Measurements from ENCODE around the gene STX18. TPM values are rescaled to one million over a fixed set of nuclear protein-coding genes. Genes with fewer than 3 reads are reported as not detected.

The STX18 gene
- total and polyA plus RNA-seq, 2 experiments from 2014 or later: 15.9 to 18.1 TPM

- no peak overlapping the region for H2AFZ ChIP-seq
- no peak for ATAC-seq
- TF ChIP-seq JUNB (IDR thresholded peaks at IDR 0.05; ENCODE audit: unreplicated experiment) (no peak), STAT1 (IDR thresholded peaks at IDR 0.05; ENCODE audit: unreplicated experiment) (no peak), NANOG (IDR thresholded peaks at IDR 0.05; ENCODE audit: borderline replicate concordance) (no peak)
- Mint-ChIP-seq H3K4me1 (peaks cover 12% of the 10 kb centered on the region), H3K4me3 (no peak overlapping the region), H3K27ac (no peak overlapping the region), H3K9me3 (no peaks in the 10 kb centered on the region), H3K36me3 (ENCODE audit: low read depth) (no peaks in the 10 kb centered on the region), H3K27me3 (ENCODE audit: insufficient read depth, low read depth, poor library complexity) (peaks cover 2% of the 10 kb centered on the region)
- H3K27ac ChIP-seq (ENCODE audit: low read depth): no peak overlapping the region
- H3K4me1 ChIP-seq (ENCODE audit: insufficient read depth): peaks cover 11% of the 10 kb centered on the region
- H3K4me2 ChIP-seq: no peak overlapping the region
- H3K9me2 ChIP-seq (ENCODE audit: insufficient read depth): no peaks in the 10 kb centered on the region
- H3K79me2 ChIP-seq (replicated peaks; ENCODE audit: insufficient read depth): peaks cover 6% of the 10 kb centered on the region; the same call in 1 of the 2 replicates
- no peaks in the 10 kb centered on the region for H3F3A ChIP-seq (replicated peaks; ENCODE audit: low read depth)
- no peak overlapping the region for H3K4me3 ChIP-seq
- no peak for DNase-seq (ENCODE audit: low spot score)
- no peaks in the 10 kb centered on the region for H4K20me1 ChIP-seq (replicated peaks; ENCODE audit: insufficient read depth)
- H3K36me3 ChIP-seq (ENCODE audit: insufficient read depth): no peaks in the 10 kb centered on the region
- no peaks in the 10 kb centered on the region for H3K27me3 ChIP-seq (ENCODE audit: insufficient read depth)
Measured at GRCh38 chr4:4491396-4491893, 50.4 kb downstream of the STX18 start.

GRCh38 chr4:4490816-4491215 is 51.0 kb downstream of the STX18 start:
- Mint-ChIP-seq H3K27me3 (ENCODE audit: insufficient read depth, low read depth, poor library complexity) (peaks cover 2% of the 10 kb centered on the region), H3K4me3 (no peak overlapping the region), H3K9me3 (no peaks in the 10 kb centered on the region), H3K36me3 (ENCODE audit: low read depth) (no peaks in the 10 kb centered on the region), H3K4me1 (peaks cover 9% of the 10 kb centered on the region), H3K27ac (no peak overlapping the region)
- Histone ChIP-seq H2AFZ (no peak overlapping the region), H3K36me3 (ENCODE audit: insufficient read depth) (no peaks in the 10 kb centered on the region), H3K4me2 (no peak overlapping the region), H3K4me1 (ENCODE audit: insufficient read depth) (peaks cover 9% of the 10 kb centered on the region; the same call in 1 of the 2 replicates), H3K27ac (ENCODE audit: low read depth) (no peak overlapping the region), H3K9me2 (ENCODE audit: insufficient read depth) (no peaks in the 10 kb centered on the region), H3K4me3 (no peak overlapping the region), H3F3A (replicated peaks; ENCODE audit: low read depth) (no peaks in the 10 kb centered on the region), H3K27me3 (ENCODE audit: insufficient read depth) (no peaks in the 10 kb centered on the region), H3K79me2 (replicated peaks; ENCODE audit: insufficient read depth) (peaks cover 6% of the 10 kb centered on the region; the same call in 1 of the 2 replicates), H4K20me1 (replicated peaks; ENCODE audit: insufficient read depth) (0 out of 2 replicates have a peak, but pooled peaks cover 3% of the 10 kb centered on the region)
- DNase-seq (ENCODE audit: low spot score) (no peak), ATAC-seq (no peak)
- TF ChIP-seq STAT1 (IDR thresholded peaks at IDR 0.05; ENCODE audit: unreplicated experiment): no peak
- no peak for TF ChIP-seq ZNF462 (CRISPR knock-in tag; IDR thresholded peaks at IDR 0.05)
- TF ChIP-seq JUNB (IDR thresholded peaks at IDR 0.05; ENCODE audit: unreplicated experiment): no peak
- TF ChIP-seq ZNF331 (CRISPR knock-in tag; IDR thresholded peaks at IDR 0.05; ENCODE audit: low read depth): no peak
- no peak for TF ChIP-seq EZH2phosphoT487 (IDR thresholded peaks at IDR 0.05; ENCODE audit: unreplicated experiment)
- TF ChIP-seq EZH2 (IDR thresholded peaks at IDR 0.05; ENCODE audit: low read depth, unreplicated experiment): no peak
- TF ChIP-seq REST (IDR thresholded peaks at IDR 0.05; ENCODE audit: unreplicated experiment): no peak
- TF ChIP-seq ETS1 (IDR thresholded peaks at IDR 0.05): no peak
